H1 (cell line): ENCODE data around the gene ZBP1. TPM values are rescaled to one million over a fixed set of nuclear protein-coding genes. Genes with fewer than 3 reads are reported as not detected.

Experiments used
- SP2 ChIP-seq: IDR thresholded peaks from 2 replicates; pipeline ENCODE4 v1.6.1; 2012; ENCODE audit warnings: mild to moderate bottlenecking, low read length, inconsistent platforms
- polyA plus RNA-seq, 7 experiments: library from polyadenylated mRNA; depleted of rRNA in 3 of 7; stranded (reverse) in 5 of 7; unstranded in 2 of 7; fragments of >200 nt in 5 of 7; fragments of 200-250 nt in 2 of 7; gene quantifications; 1 replicate in 5 of 7; 2 replicates in 1 of 7; 4 replicates in 1 of 7; pipeline versions ENCODE4 v1.2.1 to v1.2.3, GENCODE V29; 2011 to 2013; ENCODE audit warnings: missing spikeins in 2 of 7, mixed read lengths in 2 of 7
- total RNA-seq: library from RNA; stranded (reverse); fragmentation: NEBNext Ultra II Directional; extraction: Animal tissue kit (Norgen Biotek cat#: 25700); gene quantifications from 2 replicates; pipeline ENCODE4 v1.2.1, GENCODE V29; 2021
- TF ChIP-seq, protein P1 (sequence below): IDR thresholded peaks from 2 replicates; pipeline ENCODE4 v1.6.1; 2011; ENCODE audit warnings: low read length, improper control_type of control experiment
- TF ChIP-seq, protein P2 (sequence below), 3 experiments: IDR thresholded peaks; 1 replicate in 2 of 3; 2 replicates in 1 of 3; pipeline versions ENCODE4 v1.5.1 to v1.6.1; 2011; ENCODE audit warnings: low read length in 3 of 3, mild to moderate bottlenecking in 3 of 3, inconsistent platforms in 2 of 3, low read depth in 1 of 3, moderate library complexity in 1 of 3; ENCODE audit not compliant: insufficient read depth in 1 of 3; ENCODE audit errors: control extremely low read depth in 1 of 3

Gene ZBP1
- total and polyA plus RNA-seq, 2 of the 8 experiments (the other 6 are each of a cell fraction or from before 2014, with no cell fraction given): not detected

DNA sequence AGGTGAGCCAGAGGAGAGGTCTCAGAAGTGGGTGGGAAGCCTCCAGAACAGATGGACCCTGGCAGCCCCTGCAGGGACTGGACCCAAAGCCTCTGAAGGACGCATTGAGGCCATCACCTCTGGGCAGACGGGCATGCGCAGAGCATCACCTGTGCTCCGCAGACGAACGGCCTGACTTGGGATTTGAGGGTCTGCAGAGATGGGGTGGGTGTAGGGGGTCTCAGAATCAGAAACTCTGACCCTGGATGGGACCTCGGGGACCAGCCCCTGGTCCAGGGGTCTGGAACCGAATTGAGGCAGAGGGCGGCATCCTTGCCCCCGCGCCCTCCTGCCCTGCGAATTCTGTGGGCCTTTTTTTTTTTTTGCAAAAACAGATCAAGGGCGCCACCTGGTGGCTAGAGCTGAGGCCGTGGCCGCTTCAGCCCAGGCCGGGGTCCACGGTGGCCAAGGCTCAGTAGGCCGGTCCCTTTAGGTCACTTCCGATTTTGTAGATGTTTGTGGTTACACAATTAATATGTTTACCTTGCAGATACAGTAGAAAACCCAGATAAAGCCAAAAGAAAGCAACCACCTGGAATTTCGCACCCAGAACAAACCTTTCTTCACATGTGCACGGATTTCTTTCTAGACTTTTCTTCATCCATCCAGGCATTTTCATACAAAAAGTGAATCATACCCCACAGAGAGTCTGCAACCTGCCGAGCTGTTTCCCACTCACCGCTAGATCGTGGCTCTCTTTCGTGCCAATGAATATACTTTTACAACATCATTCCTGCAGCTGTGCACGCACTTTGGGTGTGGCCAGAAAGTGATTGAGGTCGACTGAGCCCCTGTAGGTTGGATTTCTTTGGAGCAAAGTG, 25.9 kb downstream of the ZBP1 start (continued):
- TF ChIP-seq, protein P1, sequence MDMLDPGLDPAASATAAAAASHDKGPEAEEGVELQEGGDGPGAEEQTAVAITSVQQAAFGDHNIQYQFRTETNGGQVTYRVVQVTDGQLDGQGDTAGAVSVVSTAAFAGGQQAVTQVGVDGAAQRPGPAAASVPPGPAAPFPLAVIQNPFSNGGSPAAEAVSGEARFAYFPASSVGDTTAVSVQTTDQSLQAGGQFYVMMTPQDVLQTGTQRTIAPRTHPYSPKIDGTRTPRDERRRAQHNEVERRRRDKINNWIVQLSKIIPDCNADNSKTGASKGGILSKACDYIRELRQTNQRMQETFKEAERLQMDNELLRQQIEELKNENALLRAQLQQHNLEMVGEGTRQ: no peak
- TF ChIP-seq SP2: no peak
- TF ChIP-seq, protein P2, sequence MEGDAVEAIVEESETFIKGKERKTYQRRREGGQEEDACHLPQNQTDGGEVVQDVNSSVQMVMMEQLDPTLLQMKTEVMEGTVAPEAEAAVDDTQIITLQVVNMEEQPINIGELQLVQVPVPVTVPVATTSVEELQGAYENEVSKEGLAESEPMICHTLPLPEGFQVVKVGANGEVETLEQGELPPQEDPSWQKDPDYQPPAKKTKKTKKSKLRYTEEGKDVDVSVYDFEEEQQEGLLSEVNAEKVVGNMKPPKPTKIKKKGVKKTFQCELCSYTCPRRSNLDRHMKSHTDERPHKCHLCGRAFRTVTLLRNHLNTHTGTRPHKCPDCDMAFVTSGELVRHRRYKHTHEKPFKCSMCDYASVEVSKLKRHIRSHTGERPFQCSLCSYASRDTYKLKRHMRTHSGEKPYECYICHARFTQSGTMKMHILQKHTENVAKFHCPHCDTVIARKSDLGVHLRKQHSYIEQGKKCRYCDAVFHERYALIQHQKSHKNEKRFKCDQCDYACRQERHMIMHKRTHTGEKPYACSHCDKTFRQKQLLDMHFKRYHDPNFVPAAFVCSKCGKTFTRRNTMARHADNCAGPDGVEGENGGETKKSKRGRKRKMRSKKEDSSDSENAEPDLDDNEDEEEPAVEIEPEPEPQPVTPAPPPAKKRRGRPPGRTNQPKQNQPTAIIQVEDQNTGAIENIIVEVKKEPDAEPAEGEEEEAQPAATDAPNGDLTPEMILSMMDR (IDR thresholded peaks at IDR 0.05; ENCODE audit: control extremely low read depth in 1 of 3, insufficient read depth in 1 of 3, low read depth in 1 of 3, low read length in 3 of 3): peak; percentile 67 to 93 (median 70)
- TF ChIP-seq, all 59 proteins: peak for 2
